22Rv1 (cell line): ENCODE data around the gene SIAE.

Experiments used
- H3K27ac ChIP-seq: fragments of 450-650 bp; 2 replicates; pipeline ENCODE4 v1.5.1; 2017
- CTCF ChIP-seq: fragments of 450-650 bp; IDR thresholded peaks from 2 replicates; pipeline ENCODE4 v1.5.1; 2017; ENCODE audit warnings: mild to moderate bottlenecking
- ZFX ChIP-seq: fragments of 450-650 bp; IDR thresholded peaks from 2 replicates; pipeline ENCODE4 v1.6.1; 2017; ENCODE audit warnings: antibody characterized with exemption, borderline replicate concordance

SIAE gene

GRCh38 chr11:124678416-124678815, 4.9 kb upstream of the SIAE start:
- TF ChIP-seq ZFX (no peak), CTCF (no peak)
- H3K27ac ChIP-seq = no peak overlapping the region

- no peak overlapping the region for H3K27ac ChIP-seq
- TF ChIP-seq ZFX (no peak), CTCF (no peak)
Measured at GRCh38 chr11:124676386-124676785, 2.8 kb upstream of the SIAE start.

GRCh38 chr11:124674571-124674970, 1.0 kb upstream of the SIAE start:
- TF ChIP-seq ZFX (no peak), CTCF (no peak)
- H3K27ac ChIP-seq = peak overlapping the region; percentile 54

- H3K27ac ChIP-seq = peak overlapping the region; percentile 54
- no peak for TF ChIP-seq ZFX
- TF ChIP-seq CTCF = no peak
Measured at GRCh38 chr11:124674168-124674517, 604 bp upstream of the SIAE start.

GRCh38 chr11:124672536-124673215, 863 bp downstream of the SIAE start:
- no peak overlapping the region for H3K27ac ChIP-seq
- no peak for TF ChIP-seq CTCF
- no peak for TF ChIP-seq ZFX

GRCh38 chr11:124670732-124671131, 2.8 kb downstream of the SIAE start:
- H3K27ac ChIP-seq = no peak overlapping the region
- TF ChIP-seq CTCF = no peak
- TF ChIP-seq ZFX = no peak

GRCh38 chr11:124669193-124669592, 4.3 kb downstream of the SIAE start:
- no peak overlapping the region for H3K27ac ChIP-seq
- TF ChIP-seq CTCF = peak; percentile 91
- no peak for TF ChIP-seq ZFX
